ENCODE results near the gene SLC25A22. TPM values are rescaled to one million over a fixed set of nuclear protein-coding genes. Genes with fewer than 3 reads are reported as not detected.

The SLC25A22 gene
- total RNA-seq, 1 experiment from 2014 or later = 32.7 TPM

DNA sequence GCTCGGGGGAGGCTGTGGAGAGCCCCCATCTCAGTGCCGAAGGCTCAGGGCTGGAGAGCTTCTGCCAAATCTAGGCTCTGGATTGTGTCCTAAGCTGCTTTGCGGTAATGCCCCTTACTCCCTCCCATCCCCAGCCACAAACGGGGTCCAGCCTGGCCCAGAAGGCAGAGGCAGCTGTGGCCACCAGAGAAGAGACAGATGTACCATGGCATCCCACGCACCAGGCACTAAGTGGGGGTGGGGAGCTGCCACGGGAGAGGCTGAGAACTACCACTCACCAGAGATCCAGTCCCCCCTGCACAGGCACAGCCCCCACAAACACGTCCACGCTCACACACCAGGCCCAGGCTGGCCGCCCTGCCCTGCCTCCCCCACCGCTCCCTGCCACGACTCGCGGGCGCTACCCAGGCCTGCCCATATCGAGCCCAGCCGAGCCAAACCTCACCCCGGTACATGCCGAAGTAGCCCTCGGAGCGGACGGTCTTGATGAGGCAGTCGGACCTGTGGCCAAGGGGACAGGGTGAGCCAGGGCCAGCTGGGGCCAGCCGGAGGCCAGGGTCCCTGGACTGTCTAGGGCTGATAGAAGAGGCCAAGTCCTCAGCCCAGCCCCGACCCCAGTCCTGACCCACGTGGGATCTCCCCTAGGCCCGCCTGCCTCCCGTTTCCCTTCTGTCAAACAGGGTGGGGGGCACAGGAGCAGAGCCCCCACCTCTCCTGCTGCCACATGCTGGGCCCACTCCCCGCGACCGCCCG lies 3.9 kb downstream of the SLC25A22 start:
- no peak overlapping the region for H3K9ac ChIP-seq (ENCODE audit: low read length)
- POLR2A ChIA-PET (ENCODE audit: unreplicated experiment) = no interaction called here

DNA sequence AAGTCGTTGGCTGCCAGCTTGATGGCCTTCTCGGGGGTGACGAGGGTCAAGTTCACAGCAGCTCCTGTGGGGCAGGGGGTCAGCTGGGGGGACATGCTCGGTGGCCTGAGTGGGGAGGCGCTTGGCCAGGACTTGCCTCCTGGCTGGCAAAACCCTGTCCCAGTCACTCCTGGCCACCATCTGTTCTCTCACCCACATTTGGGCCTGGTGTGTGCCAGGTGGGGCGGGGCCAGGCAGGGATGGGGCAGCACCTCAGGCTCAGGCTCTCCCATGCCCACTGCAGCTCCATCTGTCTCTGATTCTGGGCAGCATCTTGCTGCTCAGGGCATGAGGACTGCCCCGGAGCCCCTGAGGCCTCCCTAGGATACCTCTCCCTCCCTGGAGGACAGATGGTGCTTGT lies 4.5 kb downstream of the SLC25A22 start:
- CTCF ChIA-PET = no interaction called here
- POLR2A ChIA-PET (ENCODE audit: unreplicated experiment) = no interaction called here

More for the DNA sequence above, 3.9 kb downstream of the SLC25A22 start:
- Histone ChIP-seq H3K27ac (ENCODE audit: low read length) (no peak overlapping the region), H3K4me2 (ENCODE audit: low read length) (no peak overlapping the region; the same call in 1 of the 2 replicates), H3K4me1 (ENCODE audit: insufficient read depth, low read length) (peaks cover 19% of the 10 kb centered on the region), H3K79me2 (ENCODE audit: low read length) (peaks cover 24% of the 10 kb centered on the region), H4K20me1 (ENCODE audit: low read length) (no peaks in the 10 kb centered on the region), H3K36me3 (ENCODE audit: low read depth, low read length) (no peaks in the 10 kb centered on the region; the same call in 1 of the 2 replicates), H3K9me3 (ENCODE audit: low read length) (no peaks in the 10 kb centered on the region), H3F3A (ENCODE audit: low read length, unreplicated experiment) (peaks cover 4% of the 10 kb centered on the region), H2AFZ (ENCODE audit: low read length) (no peak overlapping the region), H3K27me3 (ENCODE audit: low read length) (no peaks in the 10 kb centered on the region), H3K4me3 (ENCODE audit: low read length) (no peak overlapping the region), H3K9me2 (replicated peaks; ENCODE audit: low read length) (no peaks in the 10 kb centered on the region)
- CTCF ChIA-PET = no interaction called here
- ATAC-seq (no peak), DNase-seq (no peak)
- intact Hi-C loops (cut with micrococcal nuclease) = no loop called here
- TF ChIP-seq EZH2 (IDR thresholded peaks at IDR 0.05; ENCODE audit: low read length, unreplicated experiment) (no peak), EZH2phosphoT487 (IDR thresholded peaks at IDR 0.05; ENCODE audit: borderline replicate concordance, low read length) (no peak)
- TF ChIP-seq, protein P1, sequence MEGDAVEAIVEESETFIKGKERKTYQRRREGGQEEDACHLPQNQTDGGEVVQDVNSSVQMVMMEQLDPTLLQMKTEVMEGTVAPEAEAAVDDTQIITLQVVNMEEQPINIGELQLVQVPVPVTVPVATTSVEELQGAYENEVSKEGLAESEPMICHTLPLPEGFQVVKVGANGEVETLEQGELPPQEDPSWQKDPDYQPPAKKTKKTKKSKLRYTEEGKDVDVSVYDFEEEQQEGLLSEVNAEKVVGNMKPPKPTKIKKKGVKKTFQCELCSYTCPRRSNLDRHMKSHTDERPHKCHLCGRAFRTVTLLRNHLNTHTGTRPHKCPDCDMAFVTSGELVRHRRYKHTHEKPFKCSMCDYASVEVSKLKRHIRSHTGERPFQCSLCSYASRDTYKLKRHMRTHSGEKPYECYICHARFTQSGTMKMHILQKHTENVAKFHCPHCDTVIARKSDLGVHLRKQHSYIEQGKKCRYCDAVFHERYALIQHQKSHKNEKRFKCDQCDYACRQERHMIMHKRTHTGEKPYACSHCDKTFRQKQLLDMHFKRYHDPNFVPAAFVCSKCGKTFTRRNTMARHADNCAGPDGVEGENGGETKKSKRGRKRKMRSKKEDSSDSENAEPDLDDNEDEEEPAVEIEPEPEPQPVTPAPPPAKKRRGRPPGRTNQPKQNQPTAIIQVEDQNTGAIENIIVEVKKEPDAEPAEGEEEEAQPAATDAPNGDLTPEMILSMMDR (conservative IDR thresholded peaks at IDR 0.05; ENCODE audit: low read depth, low read length) = no peak
- BruUV-seq (replicated peaks) = no TSS peak

More for the DNA sequence above, 4.5 kb downstream of the SLC25A22 start:
- DNase-seq (no peak), ATAC-seq (no peak)
- no peak overlapping the region for H3K9ac ChIP-seq (ENCODE audit: low read length)
- no peak overlapping the region for H3K4me2 ChIP-seq (ENCODE audit: low read length)
- intact Hi-C loops (cut with micrococcal nuclease) = no loop called here
- no peaks in the 10 kb centered on the region; the same call in 1 of the 2 replicates for H3K36me3 ChIP-seq (ENCODE audit: low read depth, low read length)
- no peak overlapping the region for H3K27ac ChIP-seq (ENCODE audit: low read length)
- no peaks in the 10 kb centered on the region for H4K20me1 ChIP-seq (ENCODE audit: low read length)
- H3K9me3 ChIP-seq (ENCODE audit: low read length) = no peaks in the 10 kb centered on the region
- peaks cover 4% of the 10 kb centered on the region for H3F3A ChIP-seq (ENCODE audit: low read length, unreplicated experiment)
- H2AFZ ChIP-seq (ENCODE audit: low read length) = no peak overlapping the region
- TF ChIP-seq EZH2 (IDR thresholded peaks at IDR 0.05; ENCODE audit: low read length, unreplicated experiment) (no peak), EZH2phosphoT487 (IDR thresholded peaks at IDR 0.05; ENCODE audit: borderline replicate concordance, low read length) (no peak)
- TF ChIP-seq, protein P1 (conservative IDR thresholded peaks at IDR 0.05; ENCODE audit: low read depth, low read length) = no peak
- no peaks in the 10 kb centered on the region for H3K27me3 ChIP-seq (ENCODE audit: low read length)
- H3K9me2 ChIP-seq (replicated peaks; ENCODE audit: low read length) = no peaks in the 10 kb centered on the region
- H3K4me3 ChIP-seq (ENCODE audit: low read length) = no peak overlapping the region
- peaks cover 19% of the 10 kb centered on the region for H3K4me1 ChIP-seq (ENCODE audit: insufficient read depth, low read length)
- no TSS peak for BruUV-seq (replicated peaks)
- H3K79me2 ChIP-seq (ENCODE audit: low read length) = peaks cover 24% of the 10 kb centered on the region

Measured in PC-3 (cell line).